ENCODE measurements around the gene PPP2CA. TPM values are rescaled to one million over a fixed set of nuclear protein-coding genes. Genes with fewer than 3 reads are reported as not detected.
A peak's percentile ranks its signal among the peaks of the same experiment; 100 is the strongest.

Gene PPP2CA
- total and polyA plus RNA-seq, 2 of the 13 experiments (the other 11 are each of a cell fraction or from before 2014, with no cell fraction given), result 82.4 to 171 TPM

- TF ChIP-seq ZNF414 (CRISPR knock-in tag; IDR thresholded peaks at IDR 0.05) (0 out of 2 replicates have a peak, but pooled peaks have one; percentile 35), ZNF30 (CRISPR knock-in tag; IDR thresholded peaks at IDR 0.05) (no peak), KLF11 (CRISPR knock-in tag; IDR thresholded peaks at IDR 0.05) (0 out of 2 replicates have a peak, but pooled peaks have one; percentile 27), ZNF546 (CRISPR knock-in tag; conservative IDR thresholded peaks at IDR 0.05) (no peak), KLF13 (CRISPR knock-in tag; IDR thresholded peaks at IDR 0.05) (no peak; the same call in 1 of the 2 replicates), GABPA (IDR thresholded peaks at IDR 0.05; ENCODE audit: low read depth, low read length) (no peak), GABPA (CRISPR knock-in tag; IDR thresholded peaks at IDR 0.05; ENCODE audit: low read depth) (no peak), ZNF761 (CRISPR knock-in tag; conservative IDR thresholded peaks at IDR 0.05) (peak; percentile 84), U2AF2 (IDR thresholded peaks at IDR 0.05; ENCODE audit: low read depth, low read length) (no peak), CAMTA2 (CRISPR knock-in tag; IDR thresholded peaks at IDR 0.05; ENCODE audit: borderline replicate concordance) (no peak), ZMYM2 (CRISPR knock-in tag; IDR thresholded peaks at IDR 0.05) (no peak), ZNF281 (CRISPR knock-in tag; IDR thresholded peaks at IDR 0.05; ENCODE audit: borderline replicate concordance) (peak; percentile 89), ZFAT (CRISPR knock-in tag; conservative IDR thresholded peaks at IDR 0.05) (no peak), DMTF1 (CRISPR knock-in tag; IDR thresholded peaks at IDR 0.05) (0 out of 2 replicates have a peak, but pooled peaks have one; percentile 41), NONO (IDR thresholded peaks at IDR 0.05) (no peak), NONO (CRISPR knock-in tag; conservative IDR thresholded peaks at IDR 0.05) (peak; percentile 88), ATF1 (CRISPR knock-in tag; IDR thresholded peaks at IDR 0.05) (peak; percentile 89), ARID3A (IDR thresholded peaks at IDR 0.05; ENCODE audit: low read depth, low read length) (no peak), ZNF781 (CRISPR knock-in tag; IDR thresholded peaks at IDR 0.05; ENCODE audit: borderline replicate concordance, not compliant biosample characterization) (no peak), ZNF704 (CRISPR knock-in tag; IDR thresholded peaks at IDR 0.05; ENCODE audit: borderline replicate concordance) (peak; percentile 83; the same call in 1 of the 2 replicates), TARDBP (CRISPR knock-in tag; IDR thresholded peaks at IDR 0.05) (peak; percentile 34), XRCC5 (optimal IDR thresholded peaks at IDR 0.05; ENCODE audit: low read length) (peak; percentile 19)
Observed at GRCh38 chr5:134225780-134226440, at the start of gene PPP2CA (continued).

Measured in HepG2 (cell line).